Testis (tissue), 3 donors: ENCODE measurements around the gene C6orf163. TPM values are rescaled to one million over a fixed set of nuclear protein-coding genes. Genes with fewer than 3 reads are reported as not detected.

Source experiments
- DNase-seq: peaks from one replicate; pipeline ENCODE4 v3.0.0-alpha.2; 2019
- H3K27ac ChIP-seq, 2 donors: fragments of 200-600 bp; sonication (generic); one replicate each; pipeline ENCODE4 v1.5.1; 2019
- H3K27me3 ChIP-seq: fragments of 200-600 bp; sonication (generic); one replicate; pipeline ENCODE4 v1.5.1; 2019
- H3K36me3 ChIP-seq: fragments of 200-600 bp; sonication (generic); one replicate; pipeline ENCODE4 v1.5.1; 2017; ENCODE audit warnings: low read depth; ENCODE audit errors: missing control alignments
- H3K4me1 ChIP-seq: fragments of 200-600 bp; sonication (generic); one replicate; pipeline ENCODE4 v1.5.1; 2019
- H3K4me3 ChIP-seq, 2 donors: fragments of 200-600 bp; sonication (generic); one replicate each; pipeline ENCODE4 v1.5.1; 2017 to 2019
- H3K9me3 ChIP-seq: fragments of 200-600 bp; sonication (generic); one replicate; pipeline ENCODE4 v1.5.1; 2017
- CTCF ChIP-seq, 3 experiments: fragments of 450-650 bp in 2 of 3; fragments of 200-600 bp in 1 of 3; sonication (generic) in 1 of 3; IDR thresholded peaks; one replicate each; pipeline ENCODE4 v1.5.1; 2016 to 2019; ENCODE audit warnings: antibody characterized with exemption in 3 of 3, mild to moderate bottlenecking in 2 of 3, moderate library complexity in 1 of 3
- POLR2A ChIP-seq: fragments of 450-650 bp; IDR thresholded peaks from one replicate; pipeline ENCODE4 v1.6.1; 2017; ENCODE audit warnings: antibody characterized with exemption, mild to moderate bottlenecking, moderate library complexity
- WGBS, 2 donors: methylation state at CpG; one replicate each; pipeline ENCODE4 v1.1.5; 2018; 5-methylcytosine and 5-hydroxymethylcytosine counted together
- intact Hi-C: fragments of 100-400 bp; cut with DNase I; formaldehyde crosslinking; loops from one replicate; pipeline ENCODE4 v1.15.1; 2023; ENCODE audit warnings: low total_unique reads
- polyA plus RNA-seq: library from polyadenylated mRNA; stranded (reverse); fragments of 350-450 nt; fragmentation: Illumina TruSeq; extraction: RNeasy Lipid Tissue Mini Kit (QIAGEN cat#74804); gene quantifications from one replicate; pipeline ENCODE4 v1.2.3, GENCODE V29; 2014; ENCODE audit warnings: low read depth, low replicate concordance; ENCODE audit not compliant: insufficient read depth
- total RNA-seq, 2 donors: library from RNA; depleted of rRNA; stranded (reverse); fragments of >200 nt; gene quantifications; one replicate each; pipeline ENCODE4 v1.2.3, GENCODE V29; 2016

The C6orf163 gene
- total and polyA plus RNA-seq, 3 donors from 2014 or later: 10.1 to 17.4 (median 12.5) TPM

GRCh38 chr6:87333033-87333432 is 11.6 kb upstream of the C6orf163 start:
- TF ChIP-seq CTCF (IDR thresholded peaks at IDR 0.05) (no peak), POLR2A (no peak)
- no peaks in the 10 kb centered on the region for H3K4me1 ChIP-seq
- intact Hi-C loops: no loop called here
- no peak for DNase-seq
- H3K27ac ChIP-seq: no peak overlapping the region
- WGBS, 2 donors: 74 to 78% methylated on average over 5 of the region's 5 CpGs
- H3K4me3 ChIP-seq: no peak overlapping the region
- H3K27me3 ChIP-seq: no peaks in the 10 kb centered on the region
- H3K9me3 ChIP-seq: no peaks in the 10 kb centered on the region
- H3K36me3 ChIP-seq: no peaks in the 10 kb centered on the region

- TF ChIP-seq CTCF (IDR thresholded peaks at IDR 0.05): no peak
- TF ChIP-seq POLR2A: no peak
- Histone ChIP-seq H3K27me3 (no peaks in the 10 kb centered on the region), H3K36me3 (no peaks in the 10 kb centered on the region), H3K9me3 (no peaks in the 10 kb centered on the region), H3K4me1 (no peaks in the 10 kb centered on the region), H3K27ac (no peak overlapping the region), H3K4me3 (no peak overlapping the region)
- no peak for DNase-seq
- WGBS, 2 donors: 86 to 89% methylated on average over 3 of the region's 3 CpGs
- intact Hi-C loops: no loop called here
Measured at GRCh38 chr6:87333591-87334181, 10.9 kb upstream of the C6orf163 start.

- TF ChIP-seq CTCF (IDR thresholded peaks at IDR 0.05): no peak
- no peak for TF ChIP-seq POLR2A
- Histone ChIP-seq H3K36me3 (no peaks in the 10 kb centered on the region), H3K27me3 (no peaks in the 10 kb centered on the region), H3K4me1 (no peaks in the 10 kb centered on the region), H3K9me3 (no peaks in the 10 kb centered on the region), H3K27ac (no peak overlapping the region), H3K4me3 (no peak overlapping the region)
- DNase-seq: no peak
- intact Hi-C loops: no loop called here
- 41 to 55% methylated on average over 1 of the region's 1 CpG for WGBS, 2 donors
Measured at GRCh38 chr6:87334683-87335082, 9.9 kb upstream of the C6orf163 start.

- Histone ChIP-seq H3K27ac (no peak overlapping the region), H3K9me3 (no peaks in the 10 kb centered on the region), H3K27me3 (no peaks in the 10 kb centered on the region), H3K4me3 (no peak overlapping the region), H3K4me1 (peaks cover 4% of the 10 kb centered on the region), H3K36me3 (no peaks in the 10 kb centered on the region)
- no peak for TF ChIP-seq POLR2A
- no peak for TF ChIP-seq CTCF (IDR thresholded peaks at IDR 0.05)
- WGBS, 2 donors: 79 to 89% methylated on average over 4 of the region's 4 CpGs
- no peak for DNase-seq
- intact Hi-C loops: no loop called here
Measured at GRCh38 chr6:87336367-87336766, 8.2 kb upstream of the C6orf163 start.

GRCh38 chr6:87340230-87340629 is 4.4 kb upstream of the C6orf163 start:
- Histone ChIP-seq H3K27me3 (no peaks in the 10 kb centered on the region), H3K4me3 (no peak overlapping the region), H3K36me3 (no peaks in the 10 kb centered on the region), H3K27ac (no peak overlapping the region), H3K4me1 (peaks cover 9% of the 10 kb centered on the region), H3K9me3 (no peaks in the 10 kb centered on the region)
- no peak for DNase-seq
- TF ChIP-seq CTCF (IDR thresholded peaks at IDR 0.05) (no peak), POLR2A (no peak)
- intact Hi-C loops: no loop called here
- WGBS, 2 donors: 66 to 71% methylated on average over 4 of the region's 4 CpGs
